Neutrophil (primary cell): ENCODE data around the gene TJP2.

Source experiments
- H3K27ac ChIP-seq: fragments of 200-600 bp; sonication (generic); 2 replicates; pipeline ENCODE4 v1.5.1; 2016; ENCODE audit warnings: mild to moderate bottlenecking, moderate library complexity
- H3K27me3 ChIP-seq: fragments of 200-600 bp; sonication (generic); 2 replicates; pipeline ENCODE4 v1.6.0; 2016; ENCODE audit warnings: mild to moderate bottlenecking
- H3K36me3 ChIP-seq: fragments of 200-600 bp; sonication (generic); 2 replicates; pipeline ENCODE4 v1.5.1; 2017
- H3K4me1 ChIP-seq, 2 experiments: fragments of 200-600 bp in 1 of 2; sonication (generic) in 1 of 2; 1 replicate in 1 of 2; 2 replicates in 1 of 2; pipeline versions ENCODE4 v1.5.1 to v1.6.1; 2013 to 2016; ENCODE audit warnings: low read depth in 1 of 2, low read length in 1 of 2, mild to moderate bottlenecking in 1 of 2, moderate library complexity in 1 of 2; ENCODE audit not compliant: control insufficient read depth in 1 of 2, insufficient read depth in 1 of 2
- H3K4me3 ChIP-seq, 2 experiments: fragments of 200-600 bp in 1 of 2; sonication (generic) in 1 of 2; 1 replicate in 1 of 2; 2 replicates in 1 of 2; pipeline ENCODE4 v1.5.1; 2013 to 2016; ENCODE audit warnings: low read depth in 1 of 2, low read length in 1 of 2, mild to moderate bottlenecking in 1 of 2, moderate library complexity in 1 of 2
- H3K9me3 ChIP-seq: fragments of 200-600 bp; sonication (generic); 2 replicates; pipeline ENCODE4 v1.5.1; 2016
- TF ChIP-seq, protein P1 (sequence below): fragments of 200-600 bp; sonication (generic); IDR thresholded peaks from 2 replicates; pipeline ENCODE4 v1.5.1; 2016; ENCODE audit warnings: antibody characterized with exemption

Gene TJP2

DNA sequence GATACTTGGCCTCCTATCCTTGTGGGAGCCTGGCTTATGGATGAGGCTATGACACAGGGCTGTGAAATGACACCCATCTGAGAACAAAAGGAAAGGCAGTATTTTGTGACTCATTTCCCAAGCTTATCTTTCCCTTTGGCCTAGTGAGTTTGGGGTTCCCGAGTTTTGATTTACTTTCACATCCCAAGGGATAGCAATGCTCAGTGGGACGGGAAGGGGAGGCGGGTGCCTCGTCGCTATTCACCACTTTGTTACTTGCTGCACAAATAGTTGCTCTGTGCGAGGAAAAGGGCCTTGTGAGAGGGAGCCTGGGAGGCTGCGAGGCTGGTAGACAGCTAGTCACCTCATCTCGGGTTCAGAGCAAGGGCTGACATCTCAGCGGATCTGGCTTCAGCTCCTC, 91.8 kb downstream of the TJP2 start:
- H3K4me1 ChIP-seq: no peaks in the 10 kb centered on the region
- peaks cover 14% of the 10 kb centered on the region for H3K27me3 ChIP-seq
- H3K4me3 ChIP-seq: no peak overlapping the region
- no peaks in the 10 kb centered on the region for H3K9me3 ChIP-seq
- no peaks in the 10 kb centered on the region for H3K36me3 ChIP-seq
- no peak overlapping the region for H3K27ac ChIP-seq
- TF ChIP-seq, protein P1, sequence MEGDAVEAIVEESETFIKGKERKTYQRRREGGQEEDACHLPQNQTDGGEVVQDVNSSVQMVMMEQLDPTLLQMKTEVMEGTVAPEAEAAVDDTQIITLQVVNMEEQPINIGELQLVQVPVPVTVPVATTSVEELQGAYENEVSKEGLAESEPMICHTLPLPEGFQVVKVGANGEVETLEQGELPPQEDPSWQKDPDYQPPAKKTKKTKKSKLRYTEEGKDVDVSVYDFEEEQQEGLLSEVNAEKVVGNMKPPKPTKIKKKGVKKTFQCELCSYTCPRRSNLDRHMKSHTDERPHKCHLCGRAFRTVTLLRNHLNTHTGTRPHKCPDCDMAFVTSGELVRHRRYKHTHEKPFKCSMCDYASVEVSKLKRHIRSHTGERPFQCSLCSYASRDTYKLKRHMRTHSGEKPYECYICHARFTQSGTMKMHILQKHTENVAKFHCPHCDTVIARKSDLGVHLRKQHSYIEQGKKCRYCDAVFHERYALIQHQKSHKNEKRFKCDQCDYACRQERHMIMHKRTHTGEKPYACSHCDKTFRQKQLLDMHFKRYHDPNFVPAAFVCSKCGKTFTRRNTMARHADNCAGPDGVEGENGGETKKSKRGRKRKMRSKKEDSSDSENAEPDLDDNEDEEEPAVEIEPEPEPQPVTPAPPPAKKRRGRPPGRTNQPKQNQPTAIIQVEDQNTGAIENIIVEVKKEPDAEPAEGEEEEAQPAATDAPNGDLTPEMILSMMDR: no peak

- H3K36me3 ChIP-seq: no peaks in the 10 kb centered on the region
- TF ChIP-seq, protein P1: no peak
- no peaks in the 10 kb centered on the region for H3K27me3 ChIP-seq
- no peaks in the 10 kb centered on the region for H3K9me3 ChIP-seq
- no peaks in the 10 kb centered on the region for H3K4me1 ChIP-seq
- H3K4me3 ChIP-seq: no peak overlapping the region
- no peak overlapping the region for H3K27ac ChIP-seq
Observed at GRCh38 chr9:69272212-69272611, 98.1 kb downstream of the TJP2 start.

GRCh38 chr9:69273161-69273560, 99.1 kb downstream of the TJP2 start:
- TF ChIP-seq, protein P1: no peak
- no peaks in the 10 kb centered on the region for H3K36me3 ChIP-seq
- H3K27me3 ChIP-seq: no peaks in the 10 kb centered on the region
- H3K9me3 ChIP-seq: no peaks in the 10 kb centered on the region
- H3K4me3 ChIP-seq: no peak overlapping the region
- H3K4me1 ChIP-seq: no peaks in the 10 kb centered on the region
- H3K27ac ChIP-seq: no peak overlapping the region

GRCh38 chr9:69276775-69277174, 102.7 kb downstream of the TJP2 start:
- TF ChIP-seq, protein P1: no peak
- H3K36me3 ChIP-seq: no peaks in the 10 kb centered on the region
- H3K27ac ChIP-seq: no peak overlapping the region
- no peaks in the 10 kb centered on the region for H3K4me1 ChIP-seq
- H3K4me3 ChIP-seq: no peak overlapping the region
- no peaks in the 10 kb centered on the region for H3K9me3 ChIP-seq
- no peaks in the 10 kb centered on the region for H3K27me3 ChIP-seq

- Histone ChIP-seq H3K4me3 (no peak overlapping the region), H3K4me1 (no peaks in the 10 kb centered on the region), H3K27me3 (no peaks in the 10 kb centered on the region), H3K9me3 (no peaks in the 10 kb centered on the region), H3K36me3 (no peaks in the 10 kb centered on the region), H3K27ac (no peak overlapping the region)
- TF ChIP-seq, protein P1: no peak
Observed at GRCh38 chr9:69279084-69279731, 105.1 kb downstream of the TJP2 start.
